Measurements from ENCODE around the gene ENTPD6.
"Not testable (repeated sequence)": the region's sequence is repeated elsewhere in the genome, so short reads cannot be mapped to it uniquely, and the experiment has no call there.

Gene ENTPD6

DNA sequence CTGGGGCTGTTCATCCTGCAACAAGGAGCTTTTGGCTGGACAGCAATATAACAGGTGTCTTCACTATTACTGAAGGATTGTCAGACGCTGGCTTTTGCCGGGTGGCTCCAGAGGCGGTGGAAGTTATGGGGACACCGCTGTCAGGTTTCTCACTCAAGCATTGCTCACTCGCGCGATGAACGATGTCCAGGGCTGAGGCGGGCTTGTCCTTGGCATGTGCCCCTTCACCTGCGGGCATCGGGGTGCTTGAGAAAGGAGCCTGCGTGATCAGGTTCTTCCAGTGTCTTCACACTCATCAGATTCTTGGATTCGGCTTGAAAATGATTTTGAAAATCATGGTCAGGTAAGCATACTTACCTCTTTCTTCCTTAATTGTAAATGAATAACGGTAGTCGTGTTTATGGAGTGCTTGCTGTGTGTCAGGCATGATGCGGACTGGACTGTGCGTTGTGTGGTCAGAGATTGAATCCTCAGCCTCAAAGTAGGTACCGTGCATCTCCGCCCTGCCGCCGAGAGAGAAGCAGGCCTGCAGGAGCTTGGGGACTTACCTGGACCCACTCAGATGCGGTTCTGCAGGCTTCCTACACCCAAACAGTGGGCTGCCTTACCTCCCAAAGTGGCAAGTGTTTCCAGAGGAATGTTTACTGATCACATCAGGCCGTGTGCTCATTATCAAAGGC is 34.1 kb downstream of the ENTPD6 start:
- Mint-ChIP-seq H3K4me1 (peaks cover 12% of the 10 kb centered on the region), H3K27me3 (no peaks in the 10 kb centered on the region), H3K9me3 (no peaks in the 10 kb centered on the region), H3K27ac (no peak overlapping the region), H3K4me3 (no peak overlapping the region), H3K36me3 (no peaks in the 10 kb centered on the region)
- ATAC-seq (ENCODE audit: low read depth) = no peak
- DNase-seq (ENCODE audit: low spot score in 2 of 2) = no peak

DNA sequence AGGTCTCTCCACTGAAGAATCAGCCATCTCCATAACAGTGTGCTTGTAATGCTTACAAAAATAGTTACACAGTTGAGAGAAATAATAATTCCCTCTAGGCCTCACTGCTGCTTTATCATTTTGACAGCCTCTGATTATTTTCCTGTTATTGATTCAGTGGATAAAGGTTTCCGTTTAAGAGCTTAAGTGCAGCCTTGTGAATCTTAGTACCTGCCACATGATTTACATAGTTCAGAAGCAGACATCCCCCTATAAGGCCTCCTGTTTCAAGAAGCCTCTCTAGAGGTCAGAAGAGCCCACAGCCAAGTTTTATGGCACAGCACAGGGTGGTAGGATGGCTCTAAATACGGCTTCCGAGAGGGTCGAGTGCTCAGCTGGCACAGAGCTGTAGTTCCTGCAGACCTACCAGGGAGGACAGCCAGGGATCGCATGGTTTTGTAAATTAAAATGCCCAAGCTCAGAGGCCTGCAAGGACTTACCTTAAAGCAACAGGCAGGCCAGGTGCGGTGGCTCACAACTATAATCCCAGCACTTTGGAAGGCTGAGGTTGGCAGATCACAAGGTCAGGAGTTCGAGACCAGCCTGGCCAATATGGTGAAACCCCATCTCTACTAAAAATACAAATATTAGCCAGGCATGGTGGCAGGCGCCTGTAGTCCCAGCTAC is 34.8 kb downstream of the ENTPD6 start:
- DNase-seq (ENCODE audit: low spot score in 2 of 2) = no peak
- Mint-ChIP-seq H3K27ac (no peak overlapping the region), H3K9me3 (no peaks in the 10 kb centered on the region), H3K36me3 (no peaks in the 10 kb centered on the region), H3K27me3 (no peaks in the 10 kb centered on the region), H3K4me1 (peaks cover 12% of the 10 kb centered on the region), H3K4me3 (no peak overlapping the region)
- ATAC-seq (ENCODE audit: low read depth) = peak; percentile 44

DNA sequence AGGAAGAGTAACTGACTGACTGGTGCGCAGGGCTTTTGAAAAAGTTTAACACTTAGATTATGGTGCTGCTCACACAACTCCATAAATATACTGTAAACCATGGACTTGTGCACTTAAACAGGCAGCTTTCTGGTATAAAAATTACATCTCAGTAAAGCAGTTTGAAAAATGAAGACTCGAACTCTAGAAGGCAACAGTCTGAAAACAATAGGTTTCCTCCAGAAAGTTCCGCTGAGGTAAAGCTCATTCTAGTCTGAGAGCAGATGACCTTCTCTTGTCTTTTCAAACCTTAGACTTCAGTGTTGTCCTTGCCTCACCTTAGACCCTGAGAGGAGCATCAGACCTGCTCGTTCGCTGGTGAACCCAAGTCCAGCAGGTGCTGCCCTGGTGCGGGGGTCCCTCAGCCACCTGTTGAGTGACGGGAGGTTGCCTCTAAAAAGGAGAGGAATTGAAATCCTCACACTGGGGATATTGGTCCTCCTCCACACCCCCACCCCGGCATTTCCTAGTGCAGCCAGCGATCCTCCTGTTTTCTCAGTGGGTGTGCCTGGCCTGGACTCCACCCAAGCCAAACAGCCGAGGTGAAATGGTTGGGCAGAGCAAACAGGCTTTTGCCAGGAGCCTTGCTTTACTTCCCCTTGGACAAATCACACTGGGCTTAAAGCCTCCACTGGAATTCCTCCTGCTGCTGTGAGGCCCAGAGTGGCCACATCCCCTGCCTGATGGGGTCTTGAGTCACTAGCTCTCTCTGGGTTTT is 37.7 kb downstream of the ENTPD6 start:
- H3K27me3 Mint-ChIP-seq = peaks cover 7% of the 10 kb centered on the region
- ATAC-seq (ENCODE audit: low read depth) (no peak), DNase-seq (ENCODE audit: low spot score in 2 of 2) (no peak)
- H3K27ac Mint-ChIP-seq = no peak overlapping the region
- H3K4me1 Mint-ChIP-seq = peaks cover 12% of the 10 kb centered on the region
- H3K9me3 Mint-ChIP-seq = no peaks in the 10 kb centered on the region
- no peak overlapping the region for H3K4me3 Mint-ChIP-seq
- no peaks in the 10 kb centered on the region for H3K36me3 Mint-ChIP-seq

DNA sequence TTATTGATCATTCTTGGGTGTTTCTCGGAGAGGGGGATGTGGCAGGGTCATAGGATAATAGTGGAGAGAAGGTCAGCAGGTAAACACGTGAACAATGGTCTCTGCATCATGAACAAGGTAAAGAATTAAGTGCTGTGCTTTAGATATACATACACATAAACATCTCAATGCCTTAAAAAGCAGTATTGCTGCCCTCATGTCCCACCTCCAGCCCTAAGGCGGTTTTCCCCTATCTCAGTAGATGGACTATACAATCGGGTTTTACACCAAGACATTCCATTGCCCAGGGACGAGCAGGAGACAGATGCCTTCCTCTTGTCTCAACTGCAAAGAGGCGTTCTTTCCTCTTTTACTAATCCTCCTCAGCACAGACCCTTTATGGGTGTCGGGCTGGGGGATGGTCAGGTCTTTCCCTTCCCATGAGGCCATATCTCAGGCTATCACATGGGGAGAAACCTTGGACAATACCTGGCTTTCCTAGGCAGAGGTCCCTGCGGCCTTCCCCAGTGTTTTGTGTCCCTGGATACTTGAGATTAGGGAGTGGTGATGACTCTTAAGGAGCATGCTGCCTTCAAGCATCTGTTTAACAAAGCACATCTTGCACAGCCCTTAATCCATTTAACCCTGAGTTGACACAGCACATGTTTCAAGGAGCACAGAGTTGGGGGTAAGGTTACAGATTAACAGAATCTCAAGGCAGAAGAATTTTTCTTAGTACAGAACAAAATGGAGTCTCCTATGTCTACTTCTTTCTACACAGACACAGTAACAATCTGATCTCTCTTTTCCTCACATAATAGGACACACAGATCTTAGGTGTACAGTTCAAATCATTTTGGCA is 38.7 kb downstream of the ENTPD6 start:
- not testable (repeated sequence) for H3K27me3 Mint-ChIP-seq

DNA sequence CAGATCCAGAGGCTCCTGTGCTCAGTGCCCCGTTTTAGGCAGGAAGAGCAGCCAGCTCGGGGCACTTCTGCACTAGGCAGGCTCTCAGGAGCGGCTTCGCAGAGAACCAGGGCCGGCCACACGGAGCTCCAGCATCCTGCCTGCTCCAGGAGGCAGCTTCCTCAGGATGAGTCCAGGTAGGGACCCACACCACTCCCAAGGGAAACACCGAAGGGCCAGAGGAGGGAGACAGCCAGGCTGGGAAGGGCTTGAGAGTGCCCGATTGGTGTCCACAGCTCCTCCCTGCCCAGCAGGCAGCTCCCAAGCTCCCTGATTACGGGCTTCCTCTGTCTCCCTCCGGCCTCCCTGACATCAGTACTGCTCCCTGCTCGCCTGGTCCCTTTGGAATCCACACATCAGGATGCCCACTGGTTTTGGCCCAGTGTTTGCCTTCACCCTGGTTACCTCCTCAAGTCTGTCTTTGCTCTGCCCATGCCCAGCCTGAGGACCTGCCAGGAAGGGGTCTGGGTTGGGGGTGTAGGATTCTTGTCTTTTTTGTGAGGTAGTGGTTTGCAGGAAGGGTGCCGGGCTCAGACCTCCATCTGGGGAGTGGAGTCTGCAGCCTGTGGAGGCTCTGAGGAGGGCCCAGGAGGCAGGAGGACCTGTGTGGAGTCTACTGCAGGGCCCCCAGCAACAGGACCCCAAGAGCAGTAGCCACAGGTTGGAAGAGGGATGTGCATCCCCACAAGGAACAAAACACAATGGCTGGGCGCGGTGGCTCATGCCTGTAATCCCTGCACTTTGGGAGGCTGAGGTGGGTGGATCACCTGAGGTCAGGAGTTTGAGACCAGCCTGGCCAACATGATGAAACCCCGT is 41.2 kb downstream of the ENTPD6 start:
- Mint-ChIP-seq H3K27ac (no peak overlapping the region), H3K9me3 (no peaks in the 10 kb centered on the region), H3K4me3 (no peak overlapping the region), H3K27me3 (peaks cover 7% of the 10 kb centered on the region), H3K36me3 (no peaks in the 10 kb centered on the region), H3K4me1 (no peaks in the 10 kb centered on the region)
- DNase-seq (ENCODE audit: low spot score in 2 of 2) (no peak), ATAC-seq (ENCODE audit: low read depth) (no peak)

More for the DNA sequence above, 38.7 kb downstream of the ENTPD6 start:
- H3K4me1 Mint-ChIP-seq; H3K9me3 Mint-ChIP-seq; H3K36me3 Mint-ChIP-seq; DNase-seq (ENCODE audit: low spot score in 2 of 2); H3K4me3 Mint-ChIP-seq; H3K27ac Mint-ChIP-seq; ATAC-seq (ENCODE audit: low read depth): not testable (repeated sequence)

DNA sequence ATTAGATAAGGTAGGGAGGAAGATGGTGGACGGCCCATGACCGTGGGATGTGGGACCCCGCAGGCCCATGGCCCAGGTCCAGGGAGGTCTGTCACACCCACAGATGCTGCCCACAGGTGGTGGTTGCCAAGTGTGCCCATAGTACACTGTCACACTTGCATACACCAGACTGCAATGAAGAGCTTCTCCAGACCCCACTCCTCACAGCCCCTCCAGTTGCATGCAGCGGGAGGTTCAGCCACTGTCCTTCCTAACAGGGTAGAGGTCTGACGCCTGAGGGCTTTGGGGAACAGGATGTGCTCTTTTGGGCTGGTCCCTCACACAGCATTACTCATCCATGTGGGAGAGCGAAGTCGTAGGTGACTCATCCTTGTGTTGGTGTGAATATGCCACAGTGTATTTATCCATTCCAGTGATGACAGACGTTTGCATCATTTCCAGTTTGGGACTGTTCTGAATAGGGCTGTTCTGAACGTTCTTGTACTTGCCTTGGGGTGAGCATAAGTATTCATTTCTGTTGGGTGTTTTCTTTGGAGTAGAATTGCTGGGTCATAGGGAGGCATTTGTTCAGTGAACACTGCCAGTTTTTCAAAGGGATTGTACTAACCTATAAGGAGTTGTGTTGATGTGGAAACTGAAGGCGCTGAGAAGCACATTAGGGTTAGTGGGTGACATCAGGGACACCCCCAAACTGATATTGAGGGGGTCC is 42.3 kb downstream of the ENTPD6 start:
- peaks cover 7% of the 10 kb centered on the region for H3K27me3 Mint-ChIP-seq
- H3K9me3 Mint-ChIP-seq = no peaks in the 10 kb centered on the region
- no peaks in the 10 kb centered on the region for H3K36me3 Mint-ChIP-seq
- H3K27ac Mint-ChIP-seq = no peak overlapping the region
- DNase-seq (ENCODE audit: low spot score in 2 of 2) (no peak), ATAC-seq (ENCODE audit: low read depth) (no peak)
- H3K4me3 Mint-ChIP-seq = no peak overlapping the region
- no peaks in the 10 kb centered on the region for H3K4me1 Mint-ChIP-seq

DNA sequence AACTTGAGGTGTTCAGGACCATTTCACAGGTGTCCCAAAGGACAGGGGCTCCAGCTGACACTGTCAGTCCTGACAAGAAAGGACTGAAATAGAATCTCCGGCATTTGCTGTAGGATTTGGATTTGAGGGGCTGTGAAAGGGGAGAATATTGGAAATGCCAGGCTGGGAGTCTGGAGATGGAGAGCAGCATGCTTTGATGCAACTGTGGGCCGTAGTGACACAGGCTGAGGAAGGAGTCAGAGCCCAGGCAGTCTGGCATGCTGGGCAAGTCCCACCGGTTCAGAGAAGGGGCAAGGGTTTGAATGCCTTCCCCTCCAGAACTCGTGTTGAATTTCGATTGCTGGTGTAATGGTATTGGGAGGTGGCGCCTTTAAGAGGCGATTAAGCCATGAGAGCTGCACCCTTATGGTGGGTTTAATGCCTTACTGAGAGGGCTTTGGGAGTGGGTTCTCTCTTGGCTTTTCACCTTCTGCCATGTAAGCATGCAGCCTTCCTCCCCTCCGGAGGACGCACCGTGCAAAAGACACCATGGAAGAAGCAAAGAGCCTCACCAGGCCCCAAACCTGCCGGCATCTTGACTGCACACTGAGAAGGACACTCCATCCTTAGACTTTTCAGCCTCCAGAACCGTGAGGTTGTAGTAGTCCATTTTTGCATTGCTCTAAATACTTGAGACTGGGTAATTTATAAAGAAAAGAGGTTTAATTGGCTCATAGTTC is 43.0 kb downstream of the ENTPD6 start:
- peaks cover 3% of the 10 kb centered on the region for H3K9me3 Mint-ChIP-seq
- H3K36me3 Mint-ChIP-seq = peaks cover 3% of the 10 kb centered on the region
- no peaks in the 10 kb centered on the region for H3K4me1 Mint-ChIP-seq
- H3K4me3 Mint-ChIP-seq = no peak overlapping the region
- H3K27me3 Mint-ChIP-seq = peaks cover 10% of the 10 kb centered on the region
- ATAC-seq (ENCODE audit: low read depth) (no peak), DNase-seq (ENCODE audit: low spot score in 2 of 2) (no peak)
- H3K27ac Mint-ChIP-seq = no peak overlapping the region

DNA sequence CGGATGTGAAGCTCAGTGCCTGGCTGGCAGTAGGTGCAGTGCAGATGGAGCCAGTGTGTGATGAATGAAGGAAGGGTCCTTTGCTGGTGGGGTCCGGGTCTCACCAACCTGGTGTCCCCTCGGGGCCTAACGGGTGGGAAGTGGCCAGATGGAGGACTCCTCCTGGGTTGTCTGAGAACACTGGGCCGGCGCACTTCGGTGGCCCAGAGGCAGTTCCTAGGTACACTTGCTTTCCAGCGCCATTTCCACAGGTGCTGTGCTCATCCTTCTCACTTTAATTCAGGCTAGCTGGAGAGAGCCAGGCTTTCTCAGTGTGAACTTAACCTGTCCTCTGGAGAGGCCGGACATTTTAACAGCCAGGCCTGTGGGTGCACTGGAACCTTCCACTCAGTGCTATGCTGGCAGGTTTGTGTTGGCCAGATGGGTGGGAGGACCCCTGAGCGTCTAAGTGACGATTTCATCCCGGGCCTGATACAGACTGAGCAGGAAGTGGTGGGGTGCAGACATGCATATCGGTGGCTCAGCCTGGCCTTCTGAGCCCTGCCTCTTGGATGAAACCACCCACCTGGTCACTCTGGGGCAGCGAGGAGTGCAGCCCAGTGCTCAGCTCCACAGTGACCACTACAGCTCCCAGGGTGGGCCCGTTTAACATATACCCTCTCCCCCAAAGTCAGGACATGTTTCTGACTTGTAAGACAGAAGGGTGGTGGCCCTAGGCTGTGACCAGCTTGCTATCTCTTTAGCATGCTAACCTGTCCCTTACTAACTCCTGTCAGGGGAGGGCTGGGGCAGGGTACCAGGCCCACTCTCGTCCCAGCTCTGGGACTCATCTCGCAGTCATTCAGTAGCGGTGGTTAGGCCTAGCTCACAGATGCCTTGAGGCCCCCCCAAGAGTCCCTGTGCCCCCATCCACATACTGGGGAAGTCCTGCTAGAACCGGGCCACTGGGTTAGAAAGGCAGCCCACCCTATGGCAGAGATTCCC is 44.2 kb downstream of the ENTPD6 start:
- no peak overlapping the region for H3K27ac Mint-ChIP-seq
- peaks cover 5% of the 10 kb centered on the region for H3K9me3 Mint-ChIP-seq
- ATAC-seq (ENCODE audit: low read depth) (no peak), DNase-seq (ENCODE audit: low spot score in 2 of 2) (no peak)
- peaks cover 5% of the 10 kb centered on the region for H3K36me3 Mint-ChIP-seq
- H3K4me3 Mint-ChIP-seq = no peak overlapping the region
- H3K4me1 Mint-ChIP-seq = no peaks in the 10 kb centered on the region
- peaks cover 12% of the 10 kb centered on the region for H3K27me3 Mint-ChIP-seq

DNA sequence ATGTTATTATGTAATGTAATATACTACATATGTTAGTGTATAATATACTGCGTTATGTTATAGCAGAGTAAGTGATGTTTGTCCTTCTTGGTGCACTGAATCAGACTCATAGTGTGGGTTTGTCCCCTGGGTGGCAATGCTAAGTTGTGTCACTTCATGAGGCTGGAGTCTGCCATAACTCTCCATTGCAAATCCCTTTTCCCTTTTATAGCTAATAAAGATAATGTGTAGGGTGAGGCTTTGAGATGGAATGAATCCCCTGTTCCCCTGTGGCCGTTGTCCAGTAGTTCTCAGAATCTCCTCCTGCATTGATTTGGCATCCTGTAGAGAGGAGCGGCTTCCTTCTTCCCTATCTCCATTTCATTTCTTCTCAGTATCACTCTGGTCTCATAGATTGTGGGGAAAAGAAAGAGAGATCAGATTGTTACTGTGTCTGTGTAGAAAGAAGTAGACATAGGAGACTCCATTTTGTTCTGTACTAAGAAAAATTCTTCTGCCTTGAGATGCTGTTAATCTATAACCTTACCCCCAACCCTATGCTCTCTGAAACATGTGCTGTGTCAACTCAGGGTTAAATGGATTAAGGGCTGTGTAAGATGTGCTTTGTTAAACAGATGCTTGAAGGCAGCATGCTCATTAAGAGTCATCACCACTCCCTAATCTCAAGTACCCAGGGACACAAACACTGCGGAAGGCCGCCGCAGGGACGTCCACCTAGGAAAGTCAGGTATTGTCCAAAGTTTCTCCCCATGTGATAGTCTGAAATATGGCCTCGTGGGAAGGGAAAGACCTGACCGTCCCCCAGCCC is 45.5 kb downstream of the ENTPD6 start:
- H3K27me3 Mint-ChIP-seq = peaks cover 10% of the 10 kb centered on the region
- DNase-seq (ENCODE audit: low spot score in 2 of 2); H3K27ac Mint-ChIP-seq; H3K4me3 Mint-ChIP-seq; ATAC-seq (ENCODE audit: low read depth); H3K36me3 Mint-ChIP-seq; H3K4me1 Mint-ChIP-seq; H3K9me3 Mint-ChIP-seq: not testable (repeated sequence)

DNA sequence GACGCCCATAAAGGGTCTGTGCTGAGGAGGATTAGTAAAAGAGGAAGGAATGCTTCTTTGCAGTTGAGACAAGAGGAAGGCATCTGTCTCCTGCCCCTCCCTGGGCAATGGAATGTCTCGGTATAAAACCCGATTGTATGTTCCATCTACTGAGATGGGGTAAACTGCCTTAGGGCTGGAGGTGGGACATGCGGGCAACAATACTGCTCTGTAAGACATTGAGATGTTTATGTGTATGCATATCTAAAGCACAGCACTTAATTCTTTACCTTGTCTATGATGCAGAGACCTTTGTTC is 46.1 kb downstream of the ENTPD6 start:
- ATAC-seq (ENCODE audit: low read depth); H3K4me3 Mint-ChIP-seq; DNase-seq (ENCODE audit: low spot score in 2 of 2); H3K27ac Mint-ChIP-seq; H3K36me3 Mint-ChIP-seq; H3K9me3 Mint-ChIP-seq: not testable (repeated sequence)
- H3K4me1 Mint-ChIP-seq = peaks cover 11% of the 10 kb centered on the region
- H3K27me3 Mint-ChIP-seq = peaks cover 10% of the 10 kb centered on the region

DNA sequence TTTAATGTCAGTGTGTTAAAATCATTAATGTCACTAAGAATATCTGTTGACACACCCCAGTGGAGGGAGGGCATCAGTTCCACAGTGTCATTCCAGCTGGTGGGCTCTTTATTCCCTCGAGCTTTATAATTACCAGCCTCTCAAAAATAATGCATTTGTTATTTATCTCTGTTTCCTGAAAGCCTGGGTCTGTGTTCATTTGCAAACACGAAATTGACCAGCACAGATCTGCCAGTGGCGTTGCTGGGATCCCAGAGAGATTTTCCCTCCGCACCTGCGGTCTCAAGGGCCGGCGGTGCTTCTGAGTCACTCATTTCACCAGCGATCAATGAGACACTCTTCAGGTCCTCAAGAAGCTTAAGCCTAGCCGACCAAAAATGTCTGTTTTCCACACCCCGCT is 46.7 kb downstream of the ENTPD6 start:
- Mint-ChIP-seq H3K9me3 (peaks cover 5% of the 10 kb centered on the region), H3K4me3 (no peak overlapping the region), H3K36me3 (peaks cover 5% of the 10 kb centered on the region), H3K4me1 (peaks cover 17% of the 10 kb centered on the region), H3K27ac (no peak overlapping the region), H3K27me3 (peaks cover 7% of the 10 kb centered on the region)
- ATAC-seq (ENCODE audit: low read depth) (no peak), DNase-seq (ENCODE audit: low spot score in 2 of 2) (no peak)
